ENCODE data around the gene DPYSL5.
"Not testable (repeated sequence)": the region's sequence is repeated elsewhere in the genome, so short reads cannot be mapped to it uniquely, and the experiment has no call there.

DPYSL5 gene

DNA sequence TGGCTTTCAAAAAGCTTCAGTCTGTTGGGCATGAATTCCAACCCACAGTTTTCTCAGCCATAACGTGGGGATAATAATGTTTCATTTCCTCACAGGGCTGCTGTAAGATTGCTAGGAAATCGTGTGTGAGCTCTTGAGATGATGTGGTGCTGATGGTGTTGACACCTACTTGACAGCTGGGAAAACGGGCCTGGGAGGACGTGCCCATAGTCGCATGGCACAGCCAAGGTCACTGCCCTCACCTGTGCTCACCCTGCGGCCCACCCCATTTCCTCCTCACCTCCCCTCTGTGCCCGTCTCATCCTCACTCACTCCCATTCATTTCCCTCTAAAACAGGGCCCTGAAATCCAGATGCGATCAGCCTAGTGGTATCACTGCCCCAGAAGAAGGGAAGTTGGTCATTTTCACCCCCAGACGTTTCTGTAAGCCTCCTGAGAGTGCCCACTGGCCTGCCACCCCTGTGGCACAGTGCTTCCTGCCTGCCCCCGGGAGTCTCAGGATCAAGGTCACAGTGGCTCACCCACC is 33.0 kb downstream of the DPYSL5 start:
- Histone ChIP-seq H3K4me1 (ENCODE audit: insufficient read depth, low read length) (no peaks in the 10 kb centered on the region), H3K79me2 (ENCODE audit: insufficient read depth, low read length) (no peaks in the 10 kb centered on the region), H3K9ac (ENCODE audit: low read depth, low read length) (no peak overlapping the region), H3K4me2 (ENCODE audit: insufficient read depth, low read length) (no peak overlapping the region), H2AFZ (ENCODE audit: low read depth, low read length) (no peak overlapping the region), H3K36me3 (ENCODE audit: insufficient read depth, low read length) (no peaks in the 10 kb centered on the region), H4K20me1 (ENCODE audit: insufficient read depth, low read length) (no peaks in the 10 kb centered on the region), H3K4me3 (ENCODE audit: low read depth in 1 of 2, low read length in 2 of 2) (no peak overlapping the region), H3K9me3 (ENCODE audit: insufficient read depth, low read length, severe bottlenecking) (no peaks in the 10 kb centered on the region), H3K27me3 (ENCODE audit: insufficient read depth, low read length, poor library complexity) (peaks cover 6% of the 10 kb centered on the region), H3K27ac (ENCODE audit: low read length) (no peak overlapping the region)
- no peak for TF ChIP-seq EZH2 (IDR thresholded peaks at IDR 0.05; ENCODE audit: borderline replicate concordance, low read depth, low read length, severe bottlenecking)
- TF ChIP-seq, protein P1, sequence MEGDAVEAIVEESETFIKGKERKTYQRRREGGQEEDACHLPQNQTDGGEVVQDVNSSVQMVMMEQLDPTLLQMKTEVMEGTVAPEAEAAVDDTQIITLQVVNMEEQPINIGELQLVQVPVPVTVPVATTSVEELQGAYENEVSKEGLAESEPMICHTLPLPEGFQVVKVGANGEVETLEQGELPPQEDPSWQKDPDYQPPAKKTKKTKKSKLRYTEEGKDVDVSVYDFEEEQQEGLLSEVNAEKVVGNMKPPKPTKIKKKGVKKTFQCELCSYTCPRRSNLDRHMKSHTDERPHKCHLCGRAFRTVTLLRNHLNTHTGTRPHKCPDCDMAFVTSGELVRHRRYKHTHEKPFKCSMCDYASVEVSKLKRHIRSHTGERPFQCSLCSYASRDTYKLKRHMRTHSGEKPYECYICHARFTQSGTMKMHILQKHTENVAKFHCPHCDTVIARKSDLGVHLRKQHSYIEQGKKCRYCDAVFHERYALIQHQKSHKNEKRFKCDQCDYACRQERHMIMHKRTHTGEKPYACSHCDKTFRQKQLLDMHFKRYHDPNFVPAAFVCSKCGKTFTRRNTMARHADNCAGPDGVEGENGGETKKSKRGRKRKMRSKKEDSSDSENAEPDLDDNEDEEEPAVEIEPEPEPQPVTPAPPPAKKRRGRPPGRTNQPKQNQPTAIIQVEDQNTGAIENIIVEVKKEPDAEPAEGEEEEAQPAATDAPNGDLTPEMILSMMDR (IDR thresholded peaks at IDR 0.05; ENCODE audit: borderline replicate concordance, extremely low read depth, low read length, poor library complexity, severe bottlenecking) = no peak
- ATAC-seq (ENCODE audit: insufficient read depth, low read depth) = no peak
- DNase-seq = no peak

DNA sequence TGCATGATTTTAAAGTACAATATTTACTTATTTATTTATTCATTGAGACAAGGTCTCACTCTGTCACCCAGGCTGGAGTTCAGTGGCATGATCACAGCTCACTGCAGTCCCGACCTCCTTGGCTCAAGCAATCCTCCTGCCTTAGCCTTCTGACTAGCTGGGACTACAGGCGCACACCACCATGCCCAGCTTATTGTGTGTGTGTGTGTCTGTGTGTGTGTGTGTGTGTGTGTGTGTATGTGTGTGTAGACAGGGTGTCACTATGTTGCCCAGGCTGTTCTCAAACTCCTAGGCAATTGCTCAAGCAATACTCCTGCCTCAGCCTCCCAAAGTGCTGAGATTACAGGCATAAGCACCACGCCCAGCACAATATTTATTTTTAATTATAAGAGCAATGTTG is 34.3 kb downstream of the DPYSL5 start:
- not testable (repeated sequence) for H3K36me3 ChIP-seq (ENCODE audit: insufficient read depth, low read length); H3K27ac ChIP-seq (ENCODE audit: low read length); H3K79me2 ChIP-seq (ENCODE audit: insufficient read depth, low read length); H2AFZ ChIP-seq (ENCODE audit: low read depth, low read length); H3K4me2 ChIP-seq (ENCODE audit: insufficient read depth, low read length); H3K4me1 ChIP-seq (ENCODE audit: insufficient read depth, low read length); H3K4me3 ChIP-seq (ENCODE audit: low read depth in 1 of 2, low read length in 2 of 2); H3K9me3 ChIP-seq (ENCODE audit: insufficient read depth, low read length, severe bottlenecking); DNase-seq; ATAC-seq (ENCODE audit: insufficient read depth, low read depth); H3K9ac ChIP-seq (ENCODE audit: low read depth, low read length); H4K20me1 ChIP-seq (ENCODE audit: insufficient read depth, low read length)
- H3K27me3 ChIP-seq (ENCODE audit: insufficient read depth, low read length, poor library complexity) = peaks cover 13% of the 10 kb centered on the region

DNA sequence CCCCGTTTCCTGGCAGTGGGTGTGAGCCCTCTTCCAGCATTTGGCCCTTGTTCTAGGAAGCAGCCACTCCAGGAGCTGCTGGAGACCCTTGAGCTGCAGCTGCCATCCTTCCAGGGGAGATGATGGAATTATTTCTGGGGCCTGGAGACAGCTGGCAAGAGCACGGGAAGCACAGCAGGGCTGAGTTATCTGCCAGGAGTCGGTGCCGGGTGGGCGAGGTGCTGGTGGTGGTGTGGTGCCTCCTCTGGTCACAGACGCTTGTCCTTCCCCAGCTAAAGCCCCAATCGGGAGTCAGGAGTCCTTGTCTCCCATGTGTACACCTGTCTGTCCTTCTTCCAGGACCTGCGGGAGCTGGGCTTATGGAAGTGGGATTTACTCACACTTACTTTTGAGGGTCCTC is 36.0 kb downstream of the DPYSL5 start:
- H2AFZ ChIP-seq (ENCODE audit: low read depth, low read length) = no peak overlapping the region
- ATAC-seq (ENCODE audit: insufficient read depth, low read depth) = no peak
- H3K27me3 ChIP-seq (ENCODE audit: insufficient read depth, low read length, poor library complexity) = peaks cover 17% of the 10 kb centered on the region

GRCh38 chr2:26884486-26884885 is 36.6 kb downstream of the DPYSL5 start:
- no peak overlapping the region for H3K27ac ChIP-seq (ENCODE audit: low read length)
- H3K4me3 ChIP-seq (ENCODE audit: low read depth in 1 of 2, low read length in 2 of 2) = no peak overlapping the region
- no peak overlapping the region for H3K4me2 ChIP-seq (ENCODE audit: insufficient read depth, low read length)
- DNase-seq (no peak), ATAC-seq (ENCODE audit: insufficient read depth, low read depth) (no peak)
- H3K4me1 ChIP-seq (ENCODE audit: insufficient read depth, low read length) = no peaks in the 10 kb centered on the region
- peaks cover 17% of the 10 kb centered on the region for H3K27me3 ChIP-seq (ENCODE audit: insufficient read depth, low read length, poor library complexity)
- no peak overlapping the region for H3K9ac ChIP-seq (ENCODE audit: low read depth, low read length)
- no peaks in the 10 kb centered on the region; the same call in 1 of the 2 replicates for H4K20me1 ChIP-seq (ENCODE audit: insufficient read depth, low read length)
- H3K9me3 ChIP-seq (ENCODE audit: insufficient read depth, low read length, severe bottlenecking) = no peaks in the 10 kb centered on the region
- no peaks in the 10 kb centered on the region for H3K36me3 ChIP-seq (ENCODE audit: insufficient read depth, low read length)
- TF ChIP-seq, protein P1 (IDR thresholded peaks at IDR 0.05; ENCODE audit: borderline replicate concordance, extremely low read depth, low read length, poor library complexity, severe bottlenecking) = no peak
- no peak for TF ChIP-seq EZH2 (IDR thresholded peaks at IDR 0.05; ENCODE audit: borderline replicate concordance, low read depth, low read length, severe bottlenecking)
- H2AFZ ChIP-seq (ENCODE audit: low read depth, low read length) = no peak overlapping the region
- H3K79me2 ChIP-seq (ENCODE audit: insufficient read depth, low read length) = no peaks in the 10 kb centered on the region

More for the DNA sequence above, 36.0 kb downstream of the DPYSL5 start:
- TF ChIP-seq, protein P1 (IDR thresholded peaks at IDR 0.05; ENCODE audit: borderline replicate concordance, extremely low read depth, low read length, poor library complexity, severe bottlenecking) = no peak
- TF ChIP-seq EZH2 (IDR thresholded peaks at IDR 0.05; ENCODE audit: borderline replicate concordance, low read depth, low read length, severe bottlenecking) = no peak
- H3K9me3 ChIP-seq (ENCODE audit: insufficient read depth, low read length, severe bottlenecking) = no peaks in the 10 kb centered on the region
- H3K36me3 ChIP-seq (ENCODE audit: insufficient read depth, low read length) = no peaks in the 10 kb centered on the region
- H3K4me1 ChIP-seq (ENCODE audit: insufficient read depth, low read length) = no peaks in the 10 kb centered on the region
- DNase-seq = no peak
- H3K4me3 ChIP-seq (ENCODE audit: low read depth in 1 of 2, low read length in 2 of 2) = no peak overlapping the region
- no peak overlapping the region for H3K27ac ChIP-seq (ENCODE audit: low read length)
- no peaks in the 10 kb centered on the region; the same call in 1 of the 2 replicates for H4K20me1 ChIP-seq (ENCODE audit: insufficient read depth, low read length)
- H3K9ac ChIP-seq (ENCODE audit: low read depth, low read length) = no peak overlapping the region
- H3K4me2 ChIP-seq (ENCODE audit: insufficient read depth, low read length) = no peak overlapping the region
- H3K79me2 ChIP-seq (ENCODE audit: insufficient read depth, low read length) = no peaks in the 10 kb centered on the region

All from DND-41 (cell line).